IPS-18a (cell line): ENCODE measurements around the gene LRRK1.

ENCODE experiments used
- H3K27ac ChIP-seq: one replicate; pipeline ENCODE4 v1.5.1; 2013; ENCODE audit warnings: low read length
- H3K27me3 ChIP-seq: one replicate; pipeline ENCODE4 v1.6.1; 2013; ENCODE audit warnings: mild to moderate bottlenecking, low read length; ENCODE audit not compliant: control insufficient read depth, insufficient read depth
- H3K36me3 ChIP-seq: one replicate; pipeline ENCODE4 v1.6.1; 2013; ENCODE audit warnings: low read depth, low read length; ENCODE audit not compliant: control insufficient read depth
- H3K4me1 ChIP-seq: one replicate; pipeline ENCODE4 v1.6.1; 2013; ENCODE audit warnings: low read depth, low read length; ENCODE audit not compliant: control insufficient read depth
- H3K4me3 ChIP-seq: one replicate; pipeline ENCODE4 v1.5.1; 2013; ENCODE audit warnings: low read length
- H3K9ac ChIP-seq: one replicate; pipeline ENCODE4 v1.6.1; 2013; ENCODE audit warnings: mild to moderate bottlenecking, low read length, moderate library complexity
- H3K9me3 ChIP-seq: one replicate; pipeline ENCODE4 v1.6.1; 2013; ENCODE audit warnings: low read depth, low read length; ENCODE audit not compliant: control insufficient read depth

LRRK1 gene

DNA sequence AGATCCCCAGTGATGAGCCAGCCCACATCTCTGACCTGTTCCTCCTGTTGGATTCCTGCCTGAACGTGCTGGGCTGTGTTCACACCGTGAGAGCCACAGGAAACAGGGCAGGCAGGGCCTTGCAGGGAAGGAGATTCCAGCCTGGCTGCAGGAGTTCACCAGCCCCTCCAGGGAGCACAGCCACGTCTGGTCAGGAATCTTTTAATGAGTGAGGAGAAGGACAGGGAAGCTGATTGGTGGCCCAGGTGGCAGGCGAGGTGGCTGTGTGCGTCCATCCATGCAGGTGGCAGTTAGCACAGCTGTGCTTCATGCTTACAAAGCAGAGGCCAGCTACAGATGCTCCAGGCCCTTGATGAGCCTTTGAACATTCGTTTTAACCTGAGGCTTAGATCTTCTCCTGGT is 10.5 kb downstream of the LRRK1 start:
- no peak overlapping the region for H3K27ac ChIP-seq
- no peaks in the 10 kb centered on the region for H3K9me3 ChIP-seq
- H3K4me3 ChIP-seq, result no peak overlapping the region
- H3K9ac ChIP-seq, result no peak overlapping the region
- peaks cover 6% of the 10 kb centered on the region for H3K27me3 ChIP-seq
- peaks cover 7% of the 10 kb centered on the region for H3K4me1 ChIP-seq
- H3K36me3 ChIP-seq, result no peaks in the 10 kb centered on the region

DNA sequence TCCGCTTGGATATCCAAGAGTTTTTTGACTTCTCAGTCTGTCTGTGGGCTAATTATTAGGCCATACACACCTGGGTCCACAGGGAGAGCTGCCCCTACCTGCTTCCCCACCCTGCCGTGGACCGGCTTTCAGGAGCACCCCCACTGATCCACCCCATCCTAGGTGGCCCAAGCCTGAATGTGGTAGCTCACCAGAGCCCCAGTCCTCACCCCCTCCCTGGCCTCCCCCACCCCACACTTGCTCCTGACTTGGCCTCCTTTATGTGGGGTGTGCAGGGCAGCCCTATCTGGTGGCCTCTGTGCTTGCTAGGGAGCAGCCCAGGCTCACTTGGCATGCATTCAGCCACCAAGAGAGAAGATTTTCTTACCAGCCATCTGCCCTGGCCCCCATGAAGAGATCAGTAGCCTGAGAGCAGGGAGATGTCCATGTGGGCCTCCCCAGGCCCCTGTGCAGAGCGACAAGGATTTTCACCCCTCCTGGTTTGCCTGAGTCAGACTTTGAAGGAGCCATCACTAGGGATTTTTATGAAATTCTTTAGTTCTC is 11.2 kb downstream of the LRRK1 start:
- no peaks in the 10 kb centered on the region for H3K9me3 ChIP-seq
- H3K4me1 ChIP-seq, result peaks cover 7% of the 10 kb centered on the region
- H3K4me3 ChIP-seq, result no peak overlapping the region
- H3K27ac ChIP-seq, result no peak overlapping the region
- peaks cover 4% of the 10 kb centered on the region for H3K27me3 ChIP-seq
- no peaks in the 10 kb centered on the region for H3K36me3 ChIP-seq
- H3K9ac ChIP-seq, result no peak overlapping the region

DNA sequence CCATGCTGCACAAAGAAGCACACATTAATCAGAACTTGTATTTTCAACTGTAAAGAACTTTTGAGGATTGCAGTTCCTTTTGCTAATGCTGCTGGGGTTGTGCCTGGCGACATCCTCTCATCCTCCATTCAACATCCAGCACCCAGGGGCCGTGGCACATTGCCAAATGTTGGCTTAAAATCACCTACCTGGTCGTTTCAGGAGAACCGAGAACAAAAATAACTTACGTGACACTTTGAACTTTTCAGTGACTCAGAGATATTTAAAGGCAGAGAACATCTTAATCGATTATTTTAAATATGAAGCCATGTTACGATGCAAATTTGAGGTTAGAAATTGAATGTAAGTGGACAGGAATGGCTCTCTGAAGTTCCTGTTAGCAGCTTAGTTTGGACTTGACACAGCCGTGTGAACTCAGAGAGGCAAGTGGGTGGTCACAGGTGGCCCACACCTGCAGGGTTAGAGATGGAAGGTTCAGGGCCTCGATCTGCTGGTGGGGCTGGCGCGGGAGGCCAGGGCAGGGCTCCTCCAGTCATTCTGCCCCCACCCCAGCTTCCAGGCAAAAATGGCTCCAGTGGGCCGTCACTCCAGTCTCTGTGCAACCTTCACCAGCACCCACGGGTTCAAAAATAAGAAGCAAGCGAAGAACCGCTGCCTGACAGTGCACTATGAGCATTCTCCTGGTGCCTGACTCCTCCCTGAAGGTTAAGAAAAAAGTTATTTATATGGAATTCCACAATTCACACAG is 12.2 kb downstream of the LRRK1 start:
- Histone ChIP-seq H3K36me3 (no peaks in the 10 kb centered on the region), H3K9ac (no peak overlapping the region), H3K27ac (no peak overlapping the region)

DNA sequence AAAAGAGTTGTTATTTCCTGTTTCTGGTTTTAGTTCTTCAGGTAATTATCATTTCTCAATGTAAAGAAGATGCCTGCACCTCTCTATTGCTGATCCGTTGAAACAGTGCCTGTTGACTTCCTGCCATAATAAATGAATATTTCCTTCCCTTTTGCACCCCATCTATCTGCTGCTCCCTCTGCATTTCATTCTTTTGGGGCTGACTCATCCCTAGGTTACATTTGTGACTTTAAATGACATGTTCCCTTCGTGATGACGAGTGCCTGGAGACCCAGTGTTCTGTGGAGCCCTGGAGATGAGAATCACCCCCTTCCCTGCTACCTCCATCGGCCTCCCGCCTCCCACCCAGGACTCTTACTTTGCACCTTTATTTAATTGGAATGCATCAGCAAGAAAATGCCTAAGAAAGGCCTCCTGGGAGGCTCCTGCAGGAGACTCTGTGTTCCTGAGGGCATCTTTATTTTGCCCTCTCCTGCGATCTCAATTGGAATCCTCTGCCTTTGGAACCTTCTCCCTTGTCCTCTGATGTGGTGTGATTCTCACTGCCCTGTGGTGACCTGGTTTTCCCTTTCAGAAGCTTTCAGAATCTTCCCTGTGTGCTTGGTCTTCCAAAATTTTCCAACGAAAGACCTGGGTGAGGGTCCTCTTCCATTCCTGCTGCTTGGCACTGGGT is 13.7 kb downstream of the LRRK1 start:
- H3K27me3 ChIP-seq, result peaks cover 4% of the 10 kb centered on the region
- H3K9me3 ChIP-seq, result no peaks in the 10 kb centered on the region
- no peak overlapping the region for H3K4me3 ChIP-seq
- no peak overlapping the region for H3K27ac ChIP-seq
- no peak overlapping the region for H3K9ac ChIP-seq
- H3K36me3 ChIP-seq, result no peaks in the 10 kb centered on the region
- peaks cover 7% of the 10 kb centered on the region for H3K4me1 ChIP-seq

More for the DNA sequence above, 12.2 kb downstream of the LRRK1 start:
- H3K4me3 ChIP-seq, result no peak overlapping the region
- H3K9me3 ChIP-seq, result no peaks in the 10 kb centered on the region
- peaks cover 7% of the 10 kb centered on the region for H3K4me1 ChIP-seq
- peaks cover 4% of the 10 kb centered on the region for H3K27me3 ChIP-seq

DNA sequence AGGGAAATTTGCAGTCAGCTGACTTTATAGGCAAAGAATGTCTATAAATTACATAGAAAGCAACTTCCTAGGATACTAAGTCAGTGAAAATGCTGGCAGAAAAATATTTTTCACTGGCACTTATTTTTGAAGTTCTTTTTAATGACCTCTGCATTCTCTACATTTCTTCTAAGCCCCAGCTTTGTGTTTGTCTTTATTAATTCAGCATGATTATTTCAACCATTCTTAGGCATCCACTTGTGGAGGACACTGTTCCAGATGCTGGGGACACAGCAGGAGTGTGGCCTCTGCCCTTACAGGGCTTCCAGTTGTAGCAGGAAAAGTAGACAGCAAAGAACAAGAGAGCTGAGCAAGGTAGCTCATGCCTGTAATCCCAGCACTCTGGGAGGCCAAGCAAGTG is 15.0 kb downstream of the LRRK1 start:
- H3K4me3 ChIP-seq, result no peak overlapping the region
- no peaks in the 10 kb centered on the region for H3K36me3 ChIP-seq

DNA sequence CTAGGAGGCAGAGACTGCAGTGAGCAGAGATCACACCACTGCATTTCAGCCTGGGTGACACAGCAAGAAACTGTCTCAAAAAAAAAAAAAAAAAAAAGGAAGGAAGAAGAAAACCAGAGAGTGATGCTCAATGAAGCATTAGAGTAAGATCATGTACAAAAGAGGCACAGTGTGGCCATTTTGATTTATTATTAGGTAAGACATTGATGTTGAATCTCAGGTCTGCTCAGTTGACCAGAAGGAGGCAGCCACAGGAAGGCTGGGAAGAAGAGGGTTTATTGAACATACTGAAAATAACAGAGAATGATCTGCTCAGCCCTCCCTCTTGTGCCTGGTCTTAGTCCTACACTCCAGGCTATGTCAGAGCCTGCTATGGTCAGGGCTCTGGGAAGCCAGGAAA is 15.6 kb downstream of the LRRK1 start:
- Histone ChIP-seq H3K4me1 (peaks cover 7% of the 10 kb centered on the region), H3K27me3 (peaks cover 4% of the 10 kb centered on the region), H3K9me3 (no peaks in the 10 kb centered on the region), H3K36me3 (no peaks in the 10 kb centered on the region), H3K9ac (no peak overlapping the region), H3K27ac (no peak overlapping the region), H3K4me3 (no peak overlapping the region)

More for the DNA sequence above, 15.0 kb downstream of the LRRK1 start:
- peaks cover 7% of the 10 kb centered on the region for H3K4me1 ChIP-seq
- no peak overlapping the region for H3K27ac ChIP-seq
- H3K9ac ChIP-seq, result no peak overlapping the region
- peaks cover 4% of the 10 kb centered on the region for H3K27me3 ChIP-seq
- H3K9me3 ChIP-seq, result no peaks in the 10 kb centered on the region

DNA sequence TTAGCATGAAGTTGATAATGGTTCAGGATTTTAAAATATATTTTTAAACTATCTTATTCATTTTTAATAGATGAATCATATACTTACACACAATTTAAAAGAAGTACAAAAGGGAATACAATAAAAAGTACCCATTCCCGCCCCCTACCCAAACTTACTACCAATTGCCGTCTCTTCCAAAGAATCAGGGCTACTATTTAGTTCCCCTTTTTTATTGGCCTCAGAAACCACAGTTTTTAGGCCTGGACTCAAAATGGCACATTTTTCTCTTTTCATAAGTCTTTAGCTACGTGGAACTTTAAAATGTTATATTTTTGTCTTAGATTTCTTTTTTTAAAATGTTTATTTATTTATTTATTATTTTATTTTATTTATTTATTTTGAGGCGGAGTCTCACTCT is 18.0 kb downstream of the LRRK1 start:
- Histone ChIP-seq H3K27me3 (no peaks in the 10 kb centered on the region), H3K4me3 (no peak overlapping the region), H3K36me3 (no peaks in the 10 kb centered on the region), H3K27ac (no peak overlapping the region), H3K9ac (no peak overlapping the region), H3K9me3 (no peaks in the 10 kb centered on the region), H3K4me1 (peaks cover 7% of the 10 kb centered on the region)

DNA sequence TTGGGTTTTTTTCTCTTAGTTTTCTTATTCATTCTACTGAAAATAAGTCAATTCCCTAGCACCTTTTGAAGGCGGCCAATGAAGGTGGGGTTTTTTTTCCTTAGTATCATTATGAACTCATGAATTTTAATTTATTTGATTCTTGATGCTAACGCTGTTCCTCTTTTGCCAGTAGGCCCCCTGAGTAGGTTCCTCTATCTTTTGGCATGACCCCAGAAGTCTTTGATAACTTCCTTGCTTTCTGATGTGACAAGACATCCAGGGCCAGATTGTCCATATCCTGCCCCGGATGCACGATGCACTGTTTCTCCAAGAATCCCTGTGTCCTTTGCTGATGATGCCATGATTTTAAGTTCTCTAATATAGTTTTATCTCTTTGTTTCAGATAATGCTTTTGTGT is 20.6 kb downstream of the LRRK1 start:
- H3K4me1 ChIP-seq, result no peaks in the 10 kb centered on the region
- no peak overlapping the region for H3K9ac ChIP-seq
- H3K4me3 ChIP-seq, result no peak overlapping the region
- H3K27ac ChIP-seq, result no peak overlapping the region
- no peaks in the 10 kb centered on the region for H3K9me3 ChIP-seq
- no peaks in the 10 kb centered on the region for H3K27me3 ChIP-seq
- H3K36me3 ChIP-seq, result no peaks in the 10 kb centered on the region

DNA sequence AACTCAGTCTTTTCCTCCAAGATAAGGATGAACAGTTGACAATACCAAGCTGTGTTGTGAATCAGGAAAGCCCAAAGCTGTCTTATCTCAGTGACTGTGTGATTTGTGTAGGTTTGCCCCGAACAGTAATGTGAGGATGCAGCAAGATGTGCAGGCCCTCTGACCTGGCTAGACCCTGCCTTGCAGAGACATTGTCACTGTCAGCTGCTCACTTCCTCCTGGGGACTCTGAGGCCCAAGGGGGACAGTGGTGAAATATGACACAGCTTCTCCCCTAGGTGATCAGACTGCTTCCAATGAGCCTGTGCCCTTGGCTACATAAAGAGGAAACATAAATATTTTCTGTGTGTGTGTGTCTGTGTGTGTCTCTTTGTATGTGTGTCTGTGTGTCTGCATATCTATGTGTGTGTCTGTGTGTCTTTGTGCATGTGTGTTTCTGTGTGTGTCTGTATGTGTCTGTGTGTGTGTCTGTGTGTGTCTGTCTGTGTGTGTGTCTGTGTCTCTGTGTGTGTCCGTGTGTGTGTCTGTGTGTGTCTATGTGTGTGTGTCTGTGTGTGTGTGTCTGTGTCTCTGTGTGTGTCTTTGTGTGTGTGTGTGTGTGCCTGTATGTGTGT is 21.7 kb downstream of the LRRK1 start:
- no peaks in the 10 kb centered on the region for H3K27me3 ChIP-seq
- no peak overlapping the region for H3K27ac ChIP-seq
- H3K9ac ChIP-seq, result no peak overlapping the region
- no peaks in the 10 kb centered on the region for H3K36me3 ChIP-seq
- H3K4me1 ChIP-seq, result no peaks in the 10 kb centered on the region
- no peak overlapping the region for H3K4me3 ChIP-seq
- H3K9me3 ChIP-seq, result no peaks in the 10 kb centered on the region

DNA sequence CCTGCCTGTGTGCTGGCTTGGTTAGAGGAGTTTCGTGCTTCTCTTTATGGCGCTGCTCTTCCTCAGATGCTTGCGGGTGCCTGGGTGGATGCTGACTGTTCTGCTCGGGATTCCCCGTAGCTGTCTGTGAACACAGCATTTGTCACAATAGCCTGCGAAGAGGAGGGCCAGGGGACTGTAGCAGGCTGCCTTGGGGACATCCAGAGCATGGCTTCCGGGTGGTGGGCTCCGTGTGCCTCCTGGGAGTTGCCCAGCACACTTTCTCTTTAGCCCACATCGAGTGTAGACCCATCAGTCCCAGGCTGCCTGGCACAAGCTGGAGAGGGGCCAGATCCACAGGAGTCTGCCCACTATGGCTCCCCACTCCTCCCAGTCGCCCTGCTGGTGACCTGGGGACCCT is 22.4 kb downstream of the LRRK1 start:
- H3K27me3 ChIP-seq, result no peaks in the 10 kb centered on the region
- H3K4me1 ChIP-seq, result no peaks in the 10 kb centered on the region
- H3K9me3 ChIP-seq, result no peaks in the 10 kb centered on the region
- H3K9ac ChIP-seq, result no peak overlapping the region
- no peak overlapping the region for H3K4me3 ChIP-seq
- H3K36me3 ChIP-seq, result no peaks in the 10 kb centered on the region
- no peak overlapping the region for H3K27ac ChIP-seq

DNA sequence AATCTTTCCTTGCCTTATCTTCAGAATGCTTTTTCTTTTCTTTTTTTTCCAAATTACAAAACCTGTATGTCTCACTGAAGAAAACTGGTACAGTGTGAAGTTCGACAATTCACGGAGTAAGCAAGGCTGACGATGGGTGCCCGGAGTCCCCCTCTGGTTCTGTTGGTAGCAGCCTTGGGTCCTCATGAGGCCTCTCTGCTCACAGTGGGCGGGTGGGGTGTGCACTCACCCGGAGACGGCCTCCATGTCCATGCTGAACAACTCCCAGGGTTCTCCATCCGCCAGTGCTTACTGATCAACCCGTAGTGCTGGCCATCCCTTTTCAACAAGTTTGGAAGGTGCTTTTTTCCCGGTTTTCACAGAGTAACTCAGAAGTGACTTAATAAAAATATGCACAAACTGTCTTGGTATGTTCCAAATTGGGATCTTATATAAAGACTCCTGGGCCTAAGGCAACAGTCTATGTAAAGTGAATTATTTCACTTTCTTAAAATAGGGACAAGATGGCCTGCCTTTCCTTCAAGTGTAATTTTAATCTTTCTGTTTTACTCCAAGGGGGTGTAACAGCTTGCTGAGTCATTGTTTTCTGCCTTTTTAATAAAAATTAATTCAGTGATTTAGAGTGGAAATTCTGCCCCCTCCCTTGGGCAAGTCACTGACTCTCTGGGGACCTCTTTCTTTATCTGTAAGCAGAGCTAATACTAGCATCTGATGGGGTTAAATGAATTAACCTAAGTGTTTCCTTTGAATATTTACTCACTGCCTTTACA is 23.7 kb downstream of the LRRK1 start:
- H3K4me1 ChIP-seq, result peaks cover 3% of the 10 kb centered on the region
- no peaks in the 10 kb centered on the region for H3K36me3 ChIP-seq
- no peaks in the 10 kb centered on the region for H3K27me3 ChIP-seq
- H3K9ac ChIP-seq, result no peak overlapping the region
- no peak overlapping the region for H3K27ac ChIP-seq
- no peak overlapping the region for H3K4me3 ChIP-seq
- no peaks in the 10 kb centered on the region for H3K9me3 ChIP-seq
